Measurements from ENCODE around the gene AEBP1.

AEBP1 gene

GRCh38 chr7:44104860-44105771 is 971 bp downstream of the AEBP1 start:
- no peak for DNase-seq (ENCODE audit: low read depth, low spot score)

GRCh38 chr7:44105832-44106231 is 1.7 kb downstream of the AEBP1 start:
- DNase-seq (ENCODE audit: low read depth, low spot score): no peak

- DNase-seq (ENCODE audit: low read depth, low spot score): no peak
These were observed 2.3 kb downstream of the AEBP1 start for GRCh38 chr7:44106311-44107065.

- DNase-seq (ENCODE audit: low read depth, low spot score): no peak
These were observed 3.2 kb downstream of the AEBP1 start for GRCh38 chr7:44107116-44107960.

GRCh38 chr7:44107961-44108767 is 4.0 kb downstream of the AEBP1 start:
- no peak for DNase-seq (ENCODE audit: low read depth, low spot score)

GRCh38 chr7:44108768-44109750 is 4.9 kb downstream of the AEBP1 start:
- DNase-seq (ENCODE audit: low read depth, low spot score): no peak

- no peak for DNase-seq (ENCODE audit: low read depth, low spot score)
These were observed 5.8 kb downstream of the AEBP1 start for GRCh38 chr7:44109991-44110390.

GRCh38 chr7:44110719-44111635 is 6.8 kb downstream of the AEBP1 start:
- DNase-seq (ENCODE audit: low read depth, low spot score): no peak

GRCh38 chr7:44111761-44112160 is 7.6 kb downstream of the AEBP1 start:
- DNase-seq (ENCODE audit: low read depth, low spot score): no peak

GRCh38 chr7:44112231-44112996 is 8.3 kb downstream of the AEBP1 start:
- no peak for DNase-seq (ENCODE audit: low read depth, low spot score)

GRCh38 chr7:44112997-44113763 is 9.0 kb downstream of the AEBP1 start:
- no peak for DNase-seq (ENCODE audit: low read depth, low spot score)

- DNase-seq (ENCODE audit: low read depth, low spot score): no peak
These were observed 9.7 kb downstream of the AEBP1 start for GRCh38 chr7:44113764-44114354.

GRCh38 chr7:44114586-44115310 is 10.6 kb downstream of the AEBP1 start:
- DNase-seq (ENCODE audit: low read depth, low spot score): no peak

GRCh38 chr7:44116087-44116788 is 12.1 kb downstream of the AEBP1 start:
- no peak for DNase-seq (ENCODE audit: low read depth, low spot score)
